GM18520 (cell line): ENCODE results near the gene CABP5.

ENCODE experiments used
- ATAC-seq: cut with Tn5 transposase; IDR thresholded peaks from one replicate; pipeline ENCODE4 v1.9.1; 2021; ENCODE audit not compliant: unreplicated experiment

The CABP5 gene

GRCh38 chr19:48033604-48034003, 10.3 kb downstream of the CABP5 start:
- ATAC-seq: no peak

- ATAC-seq: no peak
Observed at GRCh38 chr19:48030073-48030472, 13.8 kb downstream of the CABP5 start.

- no peak for ATAC-seq
Observed at GRCh38 chr19:48029431-48029830, 14.4 kb downstream of the CABP5 start.

DNA sequence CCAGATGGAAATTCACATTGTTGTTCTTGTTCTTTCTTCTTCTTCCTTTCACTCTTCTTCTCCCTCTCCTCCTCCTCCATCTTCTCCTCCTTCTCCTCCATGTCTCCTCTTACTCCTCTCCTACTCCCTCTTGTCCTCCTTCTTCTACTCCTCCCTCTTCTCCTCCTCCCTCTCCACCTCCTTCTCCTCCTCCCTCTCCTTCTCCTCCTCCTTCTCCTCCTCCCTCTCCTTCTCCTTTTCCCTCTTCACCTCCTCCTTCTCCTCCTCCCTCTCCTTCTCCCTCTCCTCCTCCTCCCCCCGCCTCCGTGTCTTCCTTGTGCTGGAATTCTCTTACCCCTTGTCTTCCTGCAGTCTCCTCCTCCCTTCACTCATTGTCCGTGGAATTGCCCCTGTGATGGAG, 18.4 kb downstream of the CABP5 start:
- no peak for ATAC-seq

DNA sequence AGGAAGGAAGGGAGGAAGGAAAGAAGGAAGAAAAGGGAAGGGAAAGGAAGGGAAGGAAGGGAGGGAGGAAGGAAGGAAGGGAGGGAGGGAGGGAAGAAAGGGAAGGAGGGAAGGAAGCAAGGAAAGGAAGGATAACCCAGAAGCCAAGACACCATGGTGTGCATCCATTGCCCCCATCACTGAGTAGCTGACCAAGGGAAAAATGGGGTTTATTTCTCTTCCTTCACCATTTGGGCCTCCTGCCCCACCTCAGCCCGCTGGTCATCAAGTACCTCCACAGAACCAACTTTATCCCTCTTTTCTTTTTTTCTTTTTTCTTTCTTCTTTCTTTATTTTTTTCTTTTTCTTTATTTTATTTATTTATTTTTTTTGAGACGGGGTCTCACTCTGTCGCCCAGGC, 20.4 kb downstream of the CABP5 start:
- no peak for ATAC-seq

DNA sequence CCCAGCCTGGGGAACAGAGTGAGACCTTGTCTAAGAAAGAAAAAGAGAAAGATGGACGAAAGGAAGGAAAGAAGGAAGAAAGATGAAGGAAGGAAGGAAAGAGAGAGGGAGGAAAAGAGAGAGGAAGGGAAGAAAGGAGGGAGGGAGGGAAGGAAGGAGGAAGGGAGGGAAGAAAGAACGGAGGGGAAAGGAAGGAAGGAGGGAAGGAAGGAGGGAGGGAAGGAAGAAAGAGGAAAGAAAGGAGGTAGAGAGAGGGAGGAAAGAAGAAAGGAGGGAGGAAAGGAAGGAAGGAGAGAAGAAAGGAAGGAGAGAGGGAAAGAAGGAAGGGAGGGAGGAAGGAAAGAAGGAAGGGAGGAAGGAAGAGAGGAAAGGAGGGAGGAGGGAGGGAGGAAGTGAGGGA, 20.9 kb downstream of the CABP5 start:
- no peak for ATAC-seq

- ATAC-seq: no peak
Observed at GRCh38 chr19:48020686-48021085, 23.2 kb downstream of the CABP5 start.

GRCh38 chr19:48010932-48011758, 32.7 kb downstream of the CABP5 start:
- no peak for ATAC-seq

GRCh38 chr19:48006762-48007161, 37.1 kb downstream of the CABP5 start:
- ATAC-seq: no peak

DNA sequence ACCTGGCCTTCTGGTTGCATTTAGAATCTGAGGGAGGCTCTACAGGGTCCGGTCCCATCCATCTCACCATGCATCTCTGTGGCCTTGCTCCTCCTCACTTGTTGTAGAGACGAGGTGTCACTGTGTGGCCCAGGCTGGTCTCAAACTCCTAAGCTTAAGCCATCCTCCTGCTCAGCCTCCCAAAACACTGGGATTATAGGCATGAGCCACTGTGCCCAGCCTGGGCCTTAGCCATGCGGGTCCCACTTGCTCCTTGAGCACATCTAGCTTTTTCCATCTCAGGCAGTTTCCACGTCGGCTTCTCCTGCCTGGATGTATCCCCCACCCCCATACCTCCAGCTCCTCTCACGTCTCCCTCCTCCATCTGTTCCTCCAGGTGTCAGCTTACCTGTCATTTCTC, 39.6 kb downstream of the CABP5 start:
- no peak for ATAC-seq

GRCh38 chr19:48000846-48001245, 43.0 kb downstream of the CABP5 start:
- no peak for ATAC-seq

DNA sequence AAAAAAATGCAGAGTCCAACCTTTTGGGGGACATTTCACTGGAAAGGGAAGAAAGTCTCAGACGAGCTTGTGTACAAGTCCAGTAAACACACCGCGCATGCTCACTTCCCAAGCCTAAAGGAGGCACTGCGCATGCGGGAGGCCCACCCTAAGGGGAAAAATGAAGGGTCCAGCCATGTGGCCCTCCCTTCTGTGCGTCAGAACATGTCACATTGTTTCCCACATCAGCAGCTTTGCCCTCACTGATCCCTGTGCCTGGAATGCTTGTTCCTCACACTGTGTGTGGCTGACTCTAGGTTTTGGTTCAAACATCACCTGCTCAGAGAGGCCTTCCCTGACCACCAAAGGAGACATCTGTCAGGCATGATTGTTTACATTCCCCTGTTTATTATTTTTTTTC, 45.1 kb downstream of the CABP5 start:
- ATAC-seq: no peak

GRCh38 chr19:47996230-47996727, 47.6 kb downstream of the CABP5 start:
- no peak for ATAC-seq

GRCh38 chr19:47994209-47994802, 49.6 kb downstream of the CABP5 start, which contains the start of gene ELSPBP1:
Gene ELSPBP1 (plus strand): TSS chr19:47994632. CDS start chr19:48008668, 14,036 bp downstream.
- ATAC-seq: no peak

- no peak for ATAC-seq
Observed at GRCh38 chr19:47992070-47992469, 51.8 kb downstream of the CABP5 start, which contains the start of gene BSPH1. Gene BSPH1 (minus strand): TSS chr19:47992170. CDS start chr19:47992081, 89 bp downstream.

GRCh38 chr19:47991191-47991808, 52.6 kb downstream of the CABP5 start:
- no peak for ATAC-seq
